Keratinocyte (primary cell): ENCODE measurements around the gene SNAP29. TPM values are rescaled to one million over a fixed set of nuclear protein-coding genes. Genes with fewer than 3 reads are reported as not detected.
"Not testable (repeated sequence)": the region's sequence is repeated elsewhere in the genome, so short reads cannot be mapped to it uniquely, and the experiment has no call there.

Experiments used
- DNase-seq: peaks from one replicate; pipeline ENCODE4 v3.0.0-alpha.2; 2011; ENCODE audit warnings: low read depth, missing footprints, low spot score
- FAIRE-seq: peaks from 2 replicates; lab custom pipeline; 2011; peaks lifted over from hg19 to GRCh38; lab: Jason Lieb, UNC
- H2AFZ ChIP-seq: 2 replicates; pipeline ENCODE4 v1.6.0; 2012; ENCODE audit warnings: low read length, control low read depth, inconsistent platforms; ENCODE audit not compliant: control insufficient read depth
- H3K27ac ChIP-seq: 2 replicates; pipeline ENCODE4 v1.5.1; 2011; ENCODE audit warnings: low read length; ENCODE audit not compliant: control insufficient read depth, insufficient read depth
- H3K27me3 ChIP-seq: 3 replicates; pipeline ENCODE4 v1.6.0; 2011; ENCODE audit warnings: low read length; ENCODE audit not compliant: control insufficient read depth, insufficient read depth; ENCODE audit errors: extremely low read depth
- H3K36me3 ChIP-seq, 2 experiments: 2 replicates in 1 of 2; 3 replicates in 1 of 2; pipeline ENCODE4 v1.5.1; 2011; ENCODE audit warnings: low read length in 2 of 2, mild to moderate bottlenecking in 1 of 2; ENCODE audit not compliant: control insufficient read depth in 2 of 2, insufficient read depth in 2 of 2; ENCODE audit errors: extremely low read depth in 1 of 2
- H3K4me1 ChIP-seq: 3 replicates; pipeline ENCODE4 v1.5.1; 2011; ENCODE audit warnings: low read length; ENCODE audit not compliant: control insufficient read depth, insufficient read depth; ENCODE audit errors: extremely low read depth
- H3K4me2 ChIP-seq: 3 replicates; pipeline ENCODE4 v1.6.0; 2011; ENCODE audit warnings: low read depth, low read length; ENCODE audit not compliant: control insufficient read depth, insufficient read depth; ENCODE audit errors: extremely low read depth
- H3K4me3 ChIP-seq, 3 experiments: fragments of 200-600 bp in 1 of 3; sonication (generic) in 1 of 3; 2 replicates in 2 of 3; 3 replicates in 1 of 3; pipeline ENCODE4 v1.5.1; 2011 to 2016; ENCODE audit warnings: low read length in 3 of 3, mild to moderate bottlenecking in 3 of 3, control low read depth in 2 of 3, inconsistent platforms in 1 of 3, low read depth in 1 of 3, mixed read lengths in 1 of 3, mixed run types in 1 of 3, moderate library complexity in 1 of 3; ENCODE audit not compliant: control insufficient read depth in 2 of 3, insufficient read depth in 2 of 3; ENCODE audit errors: extremely low read depth in 1 of 3
- H3K79me2 ChIP-seq: 2 replicates; pipeline ENCODE4 v1.6.0; 2012; ENCODE audit warnings: low read length; ENCODE audit not compliant: control insufficient read depth, insufficient read depth
- H3K9ac ChIP-seq: 3 replicates; pipeline ENCODE4 v1.6.0; 2011; ENCODE audit warnings: low read length; ENCODE audit not compliant: control insufficient read depth, insufficient read depth; ENCODE audit errors: extremely low read depth
- H3K9me1 ChIP-seq: 3 replicates; pipeline ENCODE4 v1.6.0; 2011; ENCODE audit warnings: low read length; ENCODE audit not compliant: control insufficient read depth, insufficient read depth; ENCODE audit errors: extremely low read depth
- H3K9me3 ChIP-seq: 2 replicates; pipeline ENCODE4 v1.5.1; 2012; ENCODE audit warnings: low read depth, low read length; ENCODE audit not compliant: control insufficient read depth
- H4K20me1 ChIP-seq: 3 replicates; pipeline ENCODE4 v1.6.0; 2011; ENCODE audit warnings: low read length; ENCODE audit not compliant: control insufficient read depth, insufficient read depth; ENCODE audit errors: extremely low read depth
- CTCF ChIP-seq, 3 experiments: IDR thresholded peaks in 1 of 3; conservative IDR thresholded peaks in 1 of 3; optimal IDR thresholded peaks in 1 of 3; 2 replicates in 2 of 3; 3 replicates in 1 of 3; pipeline versions ENCODE3 to v1.5.1; 2011; ENCODE audit warnings: low read length in 3 of 3, mild to moderate bottlenecking in 3 of 3, moderate library complexity in 2 of 3, control low read depth in 1 of 3, inconsistent platforms in 1 of 3; ENCODE audit not compliant: insufficient read depth in 2 of 3; ENCODE audit errors: extremely low read depth in 1 of 3
- EZH2 ChIP-seq: IDR thresholded peaks from one replicate; pipeline ENCODE4 v1.6.1; 2012; ENCODE audit warnings: inconsistent platforms, mild to moderate bottlenecking, low read length, moderate library complexity
- dilution Hi-C: fragments of 300-500 bp; cut with MboI; formaldehyde crosslinking; loops from one replicate; pipeline ENCODE4 v1.7.0; 2020; ENCODE audit warnings: low sequenced_read_pairs; ENCODE audit not compliant: extremely low pct_ligation_motif_present
- polyA plus RNA-seq, 5 experiments: library from polyadenylated mRNA; depleted of rRNA in 3 of 5; stranded (reverse) in 3 of 5; stranded (forward) in 1 of 5; unstranded in 1 of 5; fragments of >200 nt; gene quantifications; 1 replicate in 1 of 5; 2 replicates in 3 of 5; 3 replicates in 1 of 5; pipeline versions ENCODE4 v1.2.1 to v1.2.3, GENCODE V29; 2011 to 2012; ENCODE audit warnings: missing spikeins in 2 of 5, low read depth in 1 of 5, low replicate concordance in 1 of 5

Gene SNAP29
- polyA plus RNA-seq, 1 donor (not counting 4 experiments of a cell fraction or from before 2014, with no cell fraction given) = 36.5 TPM

GRCh38 chr22:20930004-20930403 lies 71.2 kb downstream of the SNAP29 start:
- Histone ChIP-seq H3K9me1 (peaks cover 3% of the 10 kb centered on the region), H2AFZ (no peak overlapping the region), H3K79me2 (peaks cover 97% of the 10 kb centered on the region), H3K27ac (no peak overlapping the region), H3K9ac (no peak overlapping the region), H3K36me3 (peaks cover 7% of the 10 kb centered on the region in 2 experiments), H3K4me1 (peaks cover 8% of the 10 kb centered on the region), H3K4me2 (no peak overlapping the region), H3K27me3 (no peaks in the 10 kb centered on the region), H4K20me1 (peaks cover 30% of the 10 kb centered on the region), H3K4me3 (no peak overlapping the region), H3K9me3 (no peaks in the 10 kb centered on the region)
- DNase-seq = no peak
- no peak for FAIRE-seq
- dilution Hi-C loops = no loop called here
- TF ChIP-seq CTCF (optimal IDR thresholded peaks at IDR 0.05 in 1 of 3, IDR thresholded peaks at IDR 0.05 in 1 of 3, conservative IDR thresholded peaks at IDR 0.05 in 1 of 3; ENCODE audit: extremely low read depth in 1 of 3, insufficient read depth in 2 of 3, low read length in 3 of 3) (no peak), EZH2 (no peak)

DNA sequence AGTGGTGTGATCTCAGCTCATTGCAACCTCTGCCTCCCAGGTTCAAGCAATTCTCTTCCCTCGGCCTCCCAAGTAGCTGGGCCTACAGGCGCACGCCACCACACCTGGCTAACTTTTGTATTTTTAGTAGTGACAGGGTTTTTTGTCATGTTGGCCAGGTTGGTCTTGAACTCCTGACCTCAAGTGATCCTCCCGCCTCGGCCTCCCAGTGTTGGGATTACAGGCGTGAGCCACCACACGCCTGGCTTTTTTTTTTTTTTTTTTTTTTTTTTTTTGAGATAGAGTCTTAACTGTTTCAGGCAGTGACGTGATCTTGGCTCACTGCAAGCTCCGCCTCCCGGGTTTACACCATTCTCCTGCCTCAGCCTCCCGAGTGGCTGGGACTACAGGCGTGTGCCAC lies 71.6 kb downstream of the SNAP29 start:
- H3K27ac ChIP-seq, H3K9me3 ChIP-seq, H3K4me2 ChIP-seq, H3K4me3 ChIP-seq, H3K27me3 ChIP-seq, DNase-seq, H2AFZ ChIP-seq, dilution Hi-C loops, H3K36me3 ChIP-seq, H3K4me1 ChIP-seq, FAIRE-seq, H3K9ac ChIP-seq, H3K9me1 ChIP-seq: not testable (repeated sequence)
- Histone ChIP-seq H3K79me2 (peaks cover 97% of the 10 kb centered on the region), H4K20me1 (peaks cover 30% of the 10 kb centered on the region)

GRCh38 chr22:20931126-20931654 lies 72.4 kb downstream of the SNAP29 start:
- H3K9me3 ChIP-seq = no peaks in the 10 kb centered on the region

More at GRCh38 chr22:20931126-20931654, 72.4 kb downstream of the SNAP29 start:
- no peak for DNase-seq
- TF ChIP-seq CTCF (optimal IDR thresholded peaks at IDR 0.05 in 1 of 3, IDR thresholded peaks at IDR 0.05 in 1 of 3, conservative IDR thresholded peaks at IDR 0.05 in 1 of 3; ENCODE audit: extremely low read depth in 1 of 3, insufficient read depth in 2 of 3, low read length in 3 of 3) = no peak
- TF ChIP-seq EZH2 = no peak
- H2AFZ ChIP-seq = no peak overlapping the region
- H3K4me3 ChIP-seq = no peak overlapping the region
- no peak overlapping the region for H3K9ac ChIP-seq
- dilution Hi-C loops = no loop called here
- peaks cover 97% of the 10 kb centered on the region for H3K79me2 ChIP-seq
- H3K27ac ChIP-seq = no peak overlapping the region
- no peak overlapping the region for H3K4me2 ChIP-seq
- peaks cover 6 to 10% of the 10 kb centered on the region in 2 experiments for H3K36me3 ChIP-seq
- peaks cover 3% of the 10 kb centered on the region for H3K9me1 ChIP-seq
- peaks cover 13% of the 10 kb centered on the region for H3K4me1 ChIP-seq
- H3K27me3 ChIP-seq = no peaks in the 10 kb centered on the region
- no peak for FAIRE-seq
- H4K20me1 ChIP-seq = peaks cover 30% of the 10 kb centered on the region
